Stimulated activated CD8-positive, alpha-beta memory T cell treated with anti-CD3 and anti-CD28 coated beads, Interleukin-12 subunit alpha, Interleukin-12 subunit beta, amount 100 ng/mL, for 24 hours (primary cell): ENCODE measurements around the gene PTPRZ1.

Experiments
- DNase-seq: peaks from one replicate; pipeline ENCODE4 v3.0.0-alpha.2; 2020; ENCODE audit errors: extremely low read depth

Gene PTPRZ1

DNA sequence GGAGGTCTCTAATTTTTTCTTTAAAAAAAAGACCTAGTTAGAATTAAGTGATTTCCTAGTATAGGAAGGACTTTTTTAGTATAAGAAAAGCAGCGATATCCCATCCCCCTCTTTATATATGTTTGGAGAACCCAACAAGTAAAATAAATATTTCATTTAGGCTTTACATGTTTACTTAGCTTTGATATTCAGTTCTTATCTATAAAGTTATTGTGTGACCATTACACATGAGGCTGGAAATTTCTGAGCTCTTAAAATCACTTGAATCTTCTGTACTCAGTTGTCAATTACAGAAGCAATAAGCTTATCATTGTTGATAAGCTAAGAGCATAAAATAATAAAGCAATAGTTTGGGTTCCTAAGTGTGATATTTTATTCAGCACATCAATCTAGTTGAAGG, 181.4 kb downstream of the PTPRZ1 start:
- DNase-seq = no peak

DNA sequence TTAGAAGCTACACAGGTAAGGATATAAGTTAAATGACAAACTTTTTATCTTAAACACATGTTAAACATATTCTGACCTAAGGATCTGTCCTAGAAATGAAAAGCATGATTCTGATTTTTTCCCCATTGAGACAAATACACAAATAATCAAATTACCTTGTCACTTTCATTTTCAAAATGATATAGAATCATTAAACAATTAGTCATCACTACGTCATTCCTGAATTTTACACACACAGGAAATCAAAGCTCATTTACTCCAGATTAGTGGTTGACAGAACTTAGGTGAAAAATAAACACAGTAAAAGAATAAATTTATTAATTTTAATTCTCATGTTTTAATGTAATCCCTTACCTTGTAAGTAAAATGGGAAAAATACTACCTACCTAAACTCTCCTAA, 182.1 kb downstream of the PTPRZ1 start:
- no peak for DNase-seq

DNA sequence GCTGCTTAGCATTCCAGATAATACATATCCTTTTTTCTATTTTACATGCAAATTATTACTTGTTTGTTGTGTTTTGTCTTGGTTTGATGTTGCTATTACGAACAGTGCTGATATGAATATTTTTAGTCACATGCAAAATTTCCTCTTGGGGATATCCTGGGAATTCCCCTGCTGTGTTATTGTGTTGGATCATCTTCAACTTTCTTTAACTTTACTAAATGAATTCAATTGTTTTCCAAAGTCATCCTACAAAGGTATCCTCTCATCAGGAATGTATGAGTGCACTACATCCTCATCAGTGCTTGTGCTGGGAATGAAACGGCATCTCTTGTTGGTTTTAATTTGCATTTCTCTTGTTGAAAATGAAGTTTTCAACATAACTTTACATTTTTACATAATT, 184.0 kb downstream of the PTPRZ1 start:
- DNase-seq = no peak

DNA sequence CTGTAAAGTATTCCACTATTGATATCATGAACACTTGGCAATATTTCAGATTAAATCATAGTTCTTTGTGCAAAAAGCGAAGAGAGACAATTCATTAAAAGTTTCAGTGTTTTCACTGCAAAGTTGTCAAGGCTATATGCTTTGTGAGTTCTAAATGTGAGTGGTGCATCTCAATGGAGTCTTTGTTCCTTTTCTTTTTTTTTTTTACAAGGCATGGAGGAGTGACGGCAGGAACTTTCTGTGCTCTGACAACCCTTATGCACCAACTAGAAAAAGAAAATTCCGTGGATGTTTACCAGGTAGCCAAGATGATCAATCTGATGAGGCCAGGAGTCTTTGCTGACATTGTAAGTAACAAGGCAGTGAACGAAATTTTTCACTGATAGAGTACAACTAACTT, 186.6 kb downstream of the PTPRZ1 start:
- no peak for DNase-seq

DNA sequence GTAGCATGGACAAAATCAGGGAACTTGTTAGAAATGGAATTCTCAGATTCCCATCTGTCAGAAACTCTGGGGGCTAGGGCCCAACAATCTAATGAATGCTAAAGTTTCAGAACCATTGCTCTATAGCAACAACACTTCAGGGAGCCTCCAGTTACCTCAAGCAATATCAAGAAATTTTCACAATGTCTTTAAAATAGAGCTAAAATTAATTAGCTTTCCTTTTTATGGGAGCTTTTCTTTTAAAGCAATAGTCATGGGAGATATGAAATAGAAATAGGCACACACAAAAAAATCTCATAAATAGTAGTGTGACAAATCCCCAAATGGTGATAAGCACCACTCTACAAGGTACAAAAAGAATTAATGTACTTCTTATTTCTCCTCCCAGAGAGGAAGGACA, 190.2 kb downstream of the PTPRZ1 start:
- DNase-seq = no peak

DNA sequence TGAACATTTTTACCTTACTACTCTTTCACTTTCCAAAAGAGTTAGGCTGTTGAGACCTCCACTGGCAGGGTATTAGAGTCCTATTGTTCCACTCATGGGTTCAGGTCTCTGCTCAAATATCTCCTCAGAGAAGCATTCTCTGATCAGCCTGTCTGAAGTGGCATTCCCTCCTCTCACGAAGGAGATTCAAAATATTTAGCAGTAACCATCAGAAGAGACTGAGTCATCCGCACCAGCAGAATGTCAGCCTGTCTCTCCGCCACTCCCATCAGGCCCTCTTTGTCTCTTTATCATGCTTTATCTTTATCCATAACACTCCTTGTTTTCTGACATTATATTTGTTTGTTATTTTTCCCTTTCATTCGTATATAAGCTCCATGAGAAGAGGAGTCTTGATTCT, 192.0 kb downstream of the PTPRZ1 start:
- no peak for DNase-seq

DNA sequence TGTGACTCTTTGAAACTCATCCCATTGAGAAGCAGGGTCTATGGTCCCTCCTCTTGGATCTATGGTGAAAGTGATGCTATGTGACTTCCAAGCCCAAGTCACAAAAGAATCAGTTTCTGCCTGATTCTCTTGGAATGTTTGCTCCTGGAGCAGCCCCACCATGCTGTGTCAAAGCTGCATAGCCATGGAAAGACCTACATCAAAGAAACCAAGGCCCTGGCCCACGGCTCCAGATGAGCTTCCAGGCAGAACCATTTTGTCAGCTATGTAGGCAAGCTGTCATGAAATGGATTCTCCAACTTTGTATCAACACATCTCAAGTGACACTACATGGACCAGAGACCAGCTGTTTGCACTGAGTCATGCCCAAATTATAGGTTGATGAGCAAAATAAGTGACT, 194.1 kb downstream of the PTPRZ1 start:
- no peak for DNase-seq

DNA sequence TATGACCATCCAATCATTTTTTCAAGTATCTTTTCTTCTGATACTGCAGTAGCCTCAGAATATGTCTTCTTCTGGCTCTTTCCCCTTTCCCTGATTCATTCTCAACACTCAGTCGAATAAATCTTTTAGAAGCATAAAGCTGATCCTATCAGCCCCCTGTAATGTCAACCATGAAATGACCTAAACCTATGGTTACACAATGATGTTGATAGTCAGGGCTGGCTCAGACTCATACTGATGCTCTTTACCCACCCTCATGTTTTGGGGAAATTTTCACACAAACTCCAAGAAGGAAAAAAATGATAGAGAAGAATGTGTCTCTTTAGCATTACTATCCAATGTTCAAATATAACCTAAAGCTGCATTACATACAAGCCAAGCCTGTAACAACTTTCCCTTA, 195.1 kb downstream of the PTPRZ1 start:
- DNase-seq = no peak

DNA sequence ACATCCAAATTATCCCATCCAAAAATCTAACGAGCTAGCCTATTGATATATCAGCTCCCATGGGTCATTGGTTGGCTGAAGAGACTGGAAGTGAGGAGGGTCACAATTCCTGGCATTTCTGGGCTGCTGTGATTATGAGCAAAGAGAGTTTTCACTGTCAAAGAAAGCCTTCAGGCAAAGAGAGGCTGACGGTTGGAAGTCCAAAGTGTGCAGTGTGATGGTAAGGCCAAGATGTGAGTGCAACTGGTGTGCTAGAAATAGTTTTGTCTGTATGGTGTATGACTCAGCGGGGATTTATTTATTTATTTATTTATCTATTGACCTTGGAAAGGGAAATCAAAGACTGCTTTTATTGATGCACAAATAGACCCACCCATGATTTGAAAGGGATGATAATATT, 196.0 kb downstream of the PTPRZ1 start:
- DNase-seq = no peak

DNA sequence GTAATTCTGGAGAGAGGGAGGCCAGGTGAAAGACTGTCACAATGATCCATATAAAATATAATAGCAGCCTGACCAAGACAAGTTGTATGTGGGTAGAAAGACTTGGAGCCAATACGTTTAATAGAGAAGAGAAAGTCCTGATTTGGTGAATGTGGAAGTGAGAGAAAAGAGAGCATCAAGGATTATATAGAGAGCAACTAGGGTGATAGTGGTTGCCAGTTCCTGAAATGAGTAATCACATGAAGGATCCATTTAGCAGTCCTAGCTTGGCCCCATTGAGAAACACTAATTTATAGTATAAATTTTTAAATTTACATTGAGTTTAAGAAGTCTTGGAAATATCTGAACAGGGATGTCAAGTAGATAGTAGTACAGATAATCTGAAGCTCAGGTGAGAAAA, 197.1 kb downstream of the PTPRZ1 start:
- DNase-seq = no peak

DNA sequence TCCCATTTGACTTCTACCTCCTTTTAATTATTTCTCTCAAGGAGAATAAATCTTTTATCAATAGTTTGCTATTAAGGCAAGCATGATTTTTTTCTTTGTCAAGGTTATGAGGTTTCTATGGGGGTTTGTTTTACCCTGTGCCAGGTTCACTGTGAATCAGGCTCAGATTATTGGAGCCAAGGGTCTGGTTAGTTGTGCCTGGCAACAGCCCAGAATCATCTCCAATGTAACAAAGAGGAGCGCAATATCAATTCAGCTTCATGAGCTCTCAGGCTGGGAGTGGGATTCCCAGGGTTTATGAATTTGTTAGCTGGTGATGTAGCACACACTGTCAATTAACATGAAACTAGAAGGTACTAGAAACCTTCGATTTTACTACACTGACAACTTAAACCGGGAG, 197.9 kb downstream of the PTPRZ1 start:
- DNase-seq = no peak

DNA sequence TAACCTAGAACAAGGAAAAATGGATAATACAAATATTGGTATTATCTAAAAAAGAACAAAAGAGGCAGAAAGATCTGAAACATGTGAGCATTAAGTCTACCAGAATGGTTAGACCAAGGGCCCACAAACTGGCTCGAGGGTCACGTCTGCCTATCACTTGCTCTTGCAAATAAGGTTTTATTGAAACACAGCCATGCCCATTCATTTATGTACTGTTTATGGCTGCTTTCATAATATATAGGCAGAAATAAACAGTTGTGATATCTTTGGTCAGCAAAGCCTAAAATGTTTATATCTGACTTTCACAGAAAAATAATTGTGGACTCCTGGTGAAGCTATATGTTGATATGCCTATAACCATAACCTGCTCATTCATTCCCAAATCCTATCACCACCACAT, 199.3 kb downstream of the PTPRZ1 start:
- DNase-seq = no peak

DNA sequence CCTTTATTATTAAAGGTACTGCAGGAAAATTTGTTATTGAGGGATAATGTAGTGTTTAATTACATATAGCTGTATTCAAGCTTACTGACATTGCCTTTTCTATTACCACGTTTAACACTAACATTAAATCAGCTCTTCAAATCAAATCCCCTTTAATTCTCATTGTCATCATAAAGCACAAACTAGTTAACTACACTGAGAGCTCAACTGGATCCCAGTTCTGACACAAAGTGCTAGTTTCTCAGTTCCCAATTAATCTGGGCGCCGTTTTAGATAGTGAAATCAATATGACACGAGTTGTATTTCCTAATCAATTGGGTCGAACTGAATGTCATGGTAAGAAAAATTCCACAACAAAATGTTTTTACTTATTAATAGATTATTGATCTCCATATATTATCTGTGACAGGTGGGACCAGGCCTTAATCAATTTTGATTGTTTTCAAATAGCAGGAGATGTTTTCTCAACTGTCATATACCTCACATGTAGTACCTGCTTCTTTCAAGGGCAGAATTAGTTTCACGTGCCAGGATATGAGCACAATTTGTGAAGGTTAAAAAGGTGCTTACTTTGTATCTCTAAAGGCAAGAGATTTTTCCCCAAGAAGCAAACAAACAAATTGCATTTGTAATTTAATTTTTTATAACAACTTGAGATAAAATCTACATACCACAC, 200.1 kb downstream of the PTPRZ1 start:
- DNase-seq = no peak

DNA sequence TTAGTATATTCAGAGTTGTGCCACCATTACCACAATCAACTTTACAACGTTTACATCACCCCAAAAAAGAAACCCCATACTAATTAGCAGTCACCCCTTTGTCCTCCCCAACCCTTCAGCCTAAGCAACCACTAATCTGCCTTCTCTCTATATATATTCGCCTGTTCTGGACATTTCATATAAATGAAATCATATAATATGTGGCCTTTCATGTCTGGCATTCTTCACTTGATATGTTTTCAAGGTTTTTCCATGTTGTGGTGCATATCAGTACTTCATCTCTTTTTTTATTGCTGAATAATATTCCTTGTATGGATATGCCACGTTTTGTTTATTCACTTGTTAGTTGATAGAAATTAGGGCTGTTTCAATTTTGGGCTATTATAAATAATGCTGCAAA, 200.7 kb downstream of the PTPRZ1 start:
- no peak for DNase-seq

DNA sequence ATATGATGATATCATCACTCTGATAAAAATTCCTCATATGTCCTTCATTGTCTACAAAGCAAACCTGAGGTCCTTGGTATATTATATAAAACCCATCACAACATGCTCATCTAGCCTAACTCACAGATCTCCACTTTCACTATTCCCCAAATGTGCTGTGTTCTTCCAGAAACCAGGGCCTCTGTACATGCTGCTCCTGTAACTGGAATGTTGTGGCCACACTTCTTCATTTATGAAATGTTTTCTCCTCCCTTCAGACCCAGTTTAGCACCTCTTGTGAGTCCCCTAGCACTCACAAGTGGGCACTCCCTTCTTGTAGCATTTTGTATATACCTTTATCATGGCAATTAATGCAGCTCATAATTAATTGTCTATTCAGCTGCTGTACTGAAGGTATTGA, 209.2 kb downstream of the PTPRZ1 start:
- no peak for DNase-seq

DNA sequence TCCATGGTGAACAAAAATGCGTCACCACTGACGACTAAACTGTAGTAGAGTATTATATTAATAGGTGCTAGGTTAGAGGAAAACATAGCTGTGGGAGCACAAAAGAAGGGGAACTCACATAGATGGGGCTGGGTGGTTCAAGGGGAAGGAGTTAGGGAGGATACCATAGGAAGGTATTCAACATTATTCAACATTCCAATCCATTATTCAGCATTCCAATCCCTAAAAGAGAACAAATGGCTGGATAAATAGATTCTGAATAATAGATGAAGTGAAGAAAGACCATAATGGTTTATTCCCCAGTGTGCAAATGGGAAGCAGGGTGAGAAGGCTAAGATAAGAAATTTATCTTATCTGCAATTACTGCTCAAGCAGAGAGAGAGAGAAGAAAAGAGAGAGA, 209.7 kb downstream of the PTPRZ1 start:
- DNase-seq = no peak

DNA sequence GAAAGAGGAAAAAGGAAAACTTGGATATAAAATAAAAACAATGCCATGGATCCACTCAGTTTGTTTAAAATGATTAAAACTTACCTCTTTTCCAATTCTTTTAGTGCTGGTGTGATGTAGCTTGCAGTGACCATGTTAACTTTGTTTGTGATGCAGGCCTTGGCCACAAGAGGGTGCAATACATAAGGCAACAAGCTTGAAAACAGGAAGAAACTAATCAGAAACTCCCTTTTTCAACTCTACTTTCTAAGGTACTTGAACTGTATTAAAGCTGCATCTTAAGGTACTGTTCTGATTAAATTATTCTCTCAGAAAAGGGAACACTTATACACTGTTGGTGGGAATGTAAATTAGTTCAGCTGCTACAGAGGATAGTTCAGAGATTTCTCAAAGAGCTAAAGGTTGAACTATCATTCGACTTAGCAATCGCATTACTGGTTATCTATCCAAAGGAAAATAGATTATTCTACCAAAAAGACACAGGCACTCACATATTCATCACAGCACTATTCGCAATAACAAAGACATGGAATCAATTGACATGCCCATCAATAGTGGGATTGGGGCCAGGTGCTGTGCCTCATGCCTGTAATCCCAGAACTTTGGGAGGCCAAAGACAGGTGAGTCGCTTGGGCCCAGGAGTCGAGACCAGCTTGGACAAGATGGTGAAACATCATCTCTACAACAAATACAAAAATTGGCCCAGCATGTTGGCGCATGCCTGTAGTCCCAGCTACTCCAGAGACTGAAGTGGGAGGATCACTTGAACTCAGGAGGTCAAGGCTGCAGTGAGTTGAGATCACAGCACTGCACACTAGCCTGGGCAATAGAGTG, 220.2 kb downstream of the PTPRZ1 start:
- no peak for DNase-seq

DNA sequence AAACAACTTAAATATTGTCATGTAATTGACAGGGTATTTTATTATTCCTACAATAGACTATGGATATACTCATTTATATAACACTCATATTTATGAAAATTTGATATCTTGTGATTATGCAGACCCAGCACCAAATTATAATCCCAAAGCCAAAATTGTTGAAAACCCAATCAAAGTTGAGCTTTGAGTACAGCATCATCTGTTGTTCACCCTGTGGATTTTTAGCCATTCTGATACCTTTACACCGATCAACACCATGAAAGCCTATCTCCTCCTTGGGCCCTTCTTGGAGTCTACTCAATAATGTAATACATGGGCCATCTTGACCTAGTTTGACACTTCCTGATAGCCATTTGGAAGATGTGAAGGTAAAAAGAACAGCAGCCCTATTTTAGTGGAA, 221.6 kb downstream of the PTPRZ1 start:
- no peak for DNase-seq

DNA sequence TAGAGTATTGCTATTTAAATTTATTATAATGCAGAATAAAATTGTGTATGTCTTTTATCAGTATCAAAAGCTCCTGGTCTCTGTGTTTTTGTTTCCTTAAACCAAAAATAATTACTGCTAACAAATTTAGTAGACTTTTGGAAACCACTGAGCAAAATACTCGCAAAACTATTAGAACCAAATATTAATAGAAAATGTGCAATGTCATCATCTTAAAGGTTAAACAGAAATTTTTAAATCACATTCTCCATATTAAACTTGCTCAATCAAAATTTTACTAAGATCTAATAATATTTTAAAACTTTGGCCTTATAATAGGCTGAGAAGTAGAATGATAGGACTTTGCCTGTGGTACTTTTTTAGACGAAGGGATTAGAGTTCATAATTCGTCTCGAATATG, 222.7 kb downstream of the PTPRZ1 start:
- DNase-seq = no peak

DNA sequence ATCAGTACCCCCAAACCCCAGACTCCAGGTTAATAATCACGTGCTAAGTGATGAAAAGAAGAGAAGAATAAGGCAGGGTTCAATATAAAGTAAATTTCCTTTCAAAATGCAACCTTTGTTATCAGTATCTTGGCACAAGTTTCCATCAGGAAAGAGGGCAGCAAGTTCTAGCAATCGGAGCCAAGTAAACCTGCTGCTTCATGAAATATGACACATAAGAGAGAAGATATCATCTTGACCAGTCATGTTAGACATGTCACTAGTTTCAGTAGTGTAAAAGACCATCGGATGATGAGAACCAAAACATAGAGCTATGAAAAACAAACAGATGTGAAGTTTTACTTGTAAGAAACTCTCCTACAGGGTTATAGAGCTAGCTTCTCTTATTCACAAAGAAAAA, 227.1 kb downstream of the PTPRZ1 start:
- DNase-seq = no peak

DNA sequence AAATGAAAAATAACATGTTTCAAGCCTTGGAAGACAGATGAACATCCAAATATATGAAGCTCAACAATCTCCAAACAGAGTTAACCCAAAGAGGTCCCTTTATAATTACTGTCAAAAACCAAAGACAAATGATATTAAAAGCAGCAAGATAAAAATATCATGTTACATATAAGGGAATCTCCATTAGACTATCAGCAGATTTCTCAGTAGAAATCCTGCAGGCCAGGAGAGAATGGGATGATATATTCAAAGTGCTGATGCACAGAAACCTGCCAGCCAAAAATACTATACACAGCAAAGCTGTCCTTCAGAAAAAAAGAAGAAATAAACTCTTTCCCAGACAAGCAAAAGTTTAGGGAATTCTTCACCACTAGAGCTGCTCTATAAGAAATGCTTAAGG, 230.1 kb downstream of the PTPRZ1 start:
- DNase-seq = no peak
